NCI-H1092 (cell line): ENCODE measurements around the gene ENOX1.

Experiments used
- DNase-seq: peaks from one replicate; lab custom pipeline; 2025; lab: John Stamatoyannopoulos, UW

ENOX1 gene

DNA sequence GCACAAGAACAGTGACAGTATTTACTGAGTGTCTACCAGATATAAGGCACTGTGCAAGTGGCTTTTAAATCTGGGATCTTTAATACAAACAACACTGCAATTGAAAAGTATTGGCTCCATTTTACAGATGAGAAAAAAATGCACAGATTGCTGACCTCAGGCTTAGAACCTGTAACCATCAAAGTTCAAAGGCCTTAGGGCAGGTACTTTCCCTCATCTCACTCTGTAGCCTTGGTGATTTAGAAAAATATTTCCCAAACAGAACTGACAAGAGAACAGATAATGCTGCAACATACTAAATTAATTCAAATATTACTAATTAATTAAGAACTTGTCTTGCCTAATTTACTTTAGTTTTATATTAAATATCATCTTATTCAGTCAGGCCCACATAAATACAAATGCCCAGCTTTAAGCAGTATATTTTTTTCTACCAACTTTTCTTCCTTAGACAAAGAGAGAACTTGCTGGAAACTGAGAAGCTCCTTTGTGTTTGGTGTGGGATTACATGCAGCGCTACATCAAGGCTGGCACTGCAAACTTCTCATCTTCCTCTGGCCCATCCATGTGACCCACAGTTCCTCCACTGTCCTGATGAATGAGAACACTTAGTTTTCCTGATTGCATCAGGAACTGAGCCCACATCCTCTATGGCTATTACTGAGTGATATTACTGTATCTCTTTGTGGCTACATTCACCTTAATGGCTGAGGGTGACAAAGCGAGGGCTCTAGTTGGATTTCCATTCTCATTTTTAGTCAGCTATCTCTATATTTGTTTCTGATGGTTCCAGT is 302.1 kb downstream of the ENOX1 start:
- no peak for DNase-seq

DNA sequence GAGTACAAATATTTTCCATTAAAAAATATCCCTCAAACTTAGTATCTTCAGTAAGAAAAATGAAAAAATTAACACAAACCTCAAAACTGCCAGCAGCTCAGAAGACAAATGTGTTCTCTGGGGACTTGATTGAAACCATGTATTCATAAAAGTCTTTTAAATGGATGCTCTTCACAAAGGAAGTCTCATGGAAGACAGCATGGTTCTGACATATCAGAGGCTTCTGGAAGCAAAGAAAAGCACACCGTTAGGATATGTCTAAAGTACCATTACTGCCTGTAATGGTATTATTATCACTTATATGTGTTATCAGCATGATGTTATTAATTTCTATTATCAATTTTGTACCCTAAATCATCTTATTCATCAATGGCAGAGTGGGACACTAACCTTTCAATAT is 302.8 kb downstream of the ENOX1 start:
- no peak for DNase-seq

DNA sequence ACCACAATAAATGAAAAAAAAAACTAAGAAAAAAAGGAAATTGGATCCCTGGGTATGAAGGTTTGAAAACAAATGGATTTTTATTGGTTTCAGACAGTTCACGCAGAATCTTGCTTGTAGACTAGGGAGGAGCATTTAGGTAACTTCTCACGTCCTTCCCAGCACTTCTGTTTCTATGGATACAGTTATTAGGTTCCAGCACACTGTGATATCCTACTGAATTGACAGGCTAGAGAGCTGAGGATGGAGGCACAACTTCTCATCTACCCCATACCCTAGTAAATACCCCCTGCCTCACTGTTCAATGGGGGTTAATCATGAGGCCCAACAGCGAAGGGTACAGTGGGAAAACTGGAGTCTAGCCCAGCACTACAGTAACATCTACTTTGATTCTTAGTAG is 304.1 kb downstream of the ENOX1 start:
- no peak for DNase-seq

DNA sequence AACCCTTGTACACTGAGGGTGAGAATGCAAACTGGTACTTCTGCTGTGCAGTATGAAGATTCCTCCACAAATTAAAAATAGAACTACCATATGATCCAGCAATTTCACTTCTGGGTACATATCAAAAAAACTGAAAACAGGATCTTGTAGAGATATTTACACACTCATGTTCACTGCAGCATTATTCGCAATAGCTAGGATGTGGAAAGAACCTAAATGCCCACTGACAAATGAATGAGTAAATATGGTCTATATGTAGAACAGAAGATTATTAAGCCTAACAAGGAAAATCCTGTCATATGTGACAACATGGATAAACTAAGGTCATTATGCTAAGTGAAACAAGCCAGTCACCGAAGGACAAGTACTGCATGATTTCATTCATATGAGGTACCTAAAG is 304.7 kb downstream of the ENOX1 start:
- DNase-seq = no peak

DNA sequence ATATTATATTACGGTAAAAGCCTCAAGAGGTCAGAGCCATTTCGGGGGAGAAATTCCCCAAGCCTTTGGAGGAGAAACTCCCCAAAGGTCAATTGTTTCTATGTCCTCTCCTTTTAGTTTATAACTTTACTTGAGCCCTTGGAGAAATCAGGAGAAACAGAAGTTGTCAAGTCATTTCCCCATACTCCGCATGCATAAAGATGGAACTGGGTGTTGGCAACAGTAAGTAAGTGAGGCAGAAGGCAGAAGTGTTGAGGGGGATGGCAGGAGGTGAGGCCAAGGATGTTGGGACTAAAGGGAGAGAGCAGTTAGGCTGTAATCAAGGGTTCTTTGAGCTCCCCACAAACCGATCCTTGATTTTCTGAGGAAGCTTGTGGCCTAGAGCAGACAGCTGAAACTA is 307.9 kb downstream of the ENOX1 start:
- no peak for DNase-seq

DNA sequence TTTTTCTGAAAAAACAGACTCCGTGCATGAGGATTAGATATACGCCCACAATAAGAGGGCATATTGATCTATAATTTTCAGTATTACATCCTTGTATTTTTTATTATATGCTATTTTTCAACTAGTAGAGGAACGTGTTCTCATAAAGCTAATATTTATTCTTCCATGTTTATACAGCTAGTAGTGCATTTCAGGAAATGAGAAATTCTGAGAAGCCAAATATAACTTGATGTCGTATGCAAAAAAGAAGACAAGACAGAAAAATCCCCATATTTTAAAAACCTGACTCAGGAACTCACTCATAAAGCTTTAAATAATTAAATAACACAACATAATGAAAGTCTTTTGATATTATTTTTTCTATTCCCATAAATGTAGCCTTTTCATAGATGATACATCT is 308.6 kb downstream of the ENOX1 start:
- no peak for DNase-seq

DNA sequence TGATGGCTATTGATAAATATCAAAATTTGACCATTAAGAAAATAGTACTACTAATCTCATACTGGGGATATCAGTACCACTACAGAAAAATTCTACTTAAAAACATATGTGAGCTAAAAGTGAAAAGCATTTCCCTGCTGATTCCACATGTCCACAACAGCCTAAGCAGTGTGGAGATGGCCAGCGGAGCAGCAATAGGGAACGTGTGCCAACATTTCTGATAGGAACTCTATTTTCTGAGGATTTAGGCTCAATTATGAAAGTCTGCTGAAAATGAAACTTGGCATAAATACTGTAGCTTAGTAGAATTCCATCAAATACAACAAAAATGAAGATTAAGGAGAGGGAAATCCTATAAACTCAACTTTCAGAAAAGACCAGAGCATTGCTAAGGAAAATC is 311.6 kb downstream of the ENOX1 start:
- DNase-seq = no peak

DNA sequence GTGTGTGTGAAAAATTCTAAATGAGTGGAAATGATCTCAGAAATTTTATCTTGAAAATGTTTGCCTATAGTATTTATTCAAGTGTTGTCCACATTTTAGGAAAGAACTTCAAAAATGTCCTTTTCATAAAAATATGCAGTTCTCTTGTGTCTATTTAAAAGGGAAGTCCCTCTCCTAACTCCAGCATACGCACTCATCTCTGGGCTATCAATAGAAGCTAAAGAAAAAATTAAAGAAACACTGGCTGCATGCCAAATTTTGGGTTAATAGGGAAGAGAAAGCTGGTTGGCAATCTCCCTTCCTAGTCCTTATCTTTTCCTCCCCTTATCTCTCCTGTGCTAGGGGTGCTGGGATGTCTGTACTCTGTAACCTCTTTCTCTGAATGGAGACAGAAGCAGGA is 313.3 kb downstream of the ENOX1 start:
- no peak for DNase-seq

DNA sequence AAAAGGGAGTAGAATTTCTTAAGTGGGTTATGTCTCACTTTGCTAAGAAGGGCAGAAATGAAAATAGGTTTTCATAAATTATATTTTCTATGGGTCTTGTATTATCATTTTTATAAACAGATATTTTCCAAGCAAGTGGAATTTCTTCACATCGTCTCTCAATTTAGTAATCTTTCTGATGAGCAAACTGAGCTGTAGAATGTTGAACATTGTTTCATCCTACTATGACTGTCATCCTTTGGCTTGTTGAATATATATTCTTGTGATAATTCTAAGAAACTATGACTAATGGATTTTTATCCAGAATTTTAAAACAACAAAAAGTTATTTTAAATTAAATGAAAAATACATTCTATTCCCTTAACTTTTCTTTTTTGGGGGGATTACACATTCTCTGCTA is 313.8 kb downstream of the ENOX1 start:
- DNase-seq = no peak

DNA sequence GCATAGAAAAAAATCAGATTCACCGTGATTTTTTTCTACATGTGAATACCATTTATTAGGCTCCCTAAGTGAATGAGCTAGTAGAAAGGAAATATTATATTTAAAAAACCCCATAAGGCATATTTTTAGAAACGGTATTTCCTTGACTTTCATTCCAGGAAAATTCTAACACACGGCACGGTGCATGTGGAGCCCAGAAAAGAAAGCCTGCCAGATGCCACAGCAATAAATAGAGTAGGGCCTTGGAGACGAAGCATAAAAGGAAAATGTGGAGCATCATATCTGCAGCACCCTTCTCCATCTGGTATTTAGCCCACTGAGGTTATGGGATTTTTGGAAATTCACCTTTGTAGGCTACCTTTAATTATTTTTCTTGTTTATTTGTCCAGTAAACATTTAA is 314.4 kb downstream of the ENOX1 start:
- DNase-seq = no peak

DNA sequence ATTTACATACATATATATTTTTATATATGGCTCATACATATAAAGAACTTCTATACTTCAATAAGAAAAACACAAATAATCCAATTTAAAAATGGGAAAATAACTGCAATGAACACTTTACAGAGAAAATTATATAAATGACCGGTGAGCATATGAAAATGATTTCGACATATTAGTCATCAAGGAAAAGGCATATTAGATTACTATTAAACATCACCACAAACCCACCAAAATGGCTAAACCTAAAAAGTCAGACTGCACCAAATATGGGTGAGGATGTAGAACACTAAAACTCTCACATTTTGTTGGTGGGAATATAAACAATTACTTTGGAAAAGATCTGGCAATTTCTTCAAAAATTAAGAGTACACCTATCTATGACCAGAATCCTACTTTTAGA is 316.2 kb downstream of the ENOX1 start:
- DNase-seq = no peak

DNA sequence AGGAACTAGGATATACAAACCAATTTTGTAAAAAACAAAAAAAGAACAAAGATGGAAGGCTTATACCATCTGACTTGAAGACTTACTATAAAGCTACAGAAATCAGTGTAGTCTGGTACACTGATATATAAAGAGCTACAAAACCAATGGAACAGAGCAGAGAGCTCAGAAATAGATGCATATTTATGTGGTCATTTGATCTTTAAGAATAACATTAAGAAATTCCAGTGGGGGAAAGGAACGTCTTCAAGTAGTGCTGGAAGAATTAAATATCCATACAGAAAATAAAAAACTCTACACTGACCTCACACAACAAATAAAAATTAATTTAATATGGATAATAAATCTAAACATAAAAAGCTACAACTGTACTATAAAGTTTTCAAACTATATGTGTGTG is 317.0 kb downstream of the ENOX1 start:
- no peak for DNase-seq

DNA sequence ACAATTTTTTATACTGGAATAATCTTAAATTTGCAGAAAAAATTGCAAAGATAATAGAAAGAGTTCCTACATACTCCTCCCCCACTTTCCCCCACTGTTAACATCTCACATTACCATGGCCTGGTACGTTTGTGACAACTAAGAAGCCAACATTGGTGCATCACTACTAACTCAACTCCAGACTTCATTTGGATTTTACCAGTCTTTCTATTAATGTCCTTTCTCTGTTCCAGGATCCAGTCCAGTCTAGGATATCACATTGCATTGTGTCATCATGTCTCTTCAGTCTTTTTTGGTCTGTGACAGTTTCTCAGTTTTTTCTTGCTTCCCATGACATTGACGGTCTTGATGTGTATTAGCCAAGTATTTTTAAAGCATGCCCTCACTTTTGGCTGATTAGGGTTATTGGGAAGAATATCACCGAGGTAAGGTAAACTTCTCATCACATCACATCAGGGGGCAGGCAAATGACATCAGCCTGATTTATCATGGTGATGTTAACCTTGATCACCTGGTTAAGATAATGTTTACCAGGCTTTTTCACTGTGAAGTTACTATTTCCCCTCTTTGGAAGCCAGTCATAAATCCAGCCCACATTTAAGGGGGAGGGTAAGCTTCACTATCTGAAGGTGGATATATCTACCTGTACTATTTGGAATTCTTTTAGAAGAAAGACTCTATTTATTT is 322.1 kb downstream of the ENOX1 start:
- no peak for DNase-seq

DNA sequence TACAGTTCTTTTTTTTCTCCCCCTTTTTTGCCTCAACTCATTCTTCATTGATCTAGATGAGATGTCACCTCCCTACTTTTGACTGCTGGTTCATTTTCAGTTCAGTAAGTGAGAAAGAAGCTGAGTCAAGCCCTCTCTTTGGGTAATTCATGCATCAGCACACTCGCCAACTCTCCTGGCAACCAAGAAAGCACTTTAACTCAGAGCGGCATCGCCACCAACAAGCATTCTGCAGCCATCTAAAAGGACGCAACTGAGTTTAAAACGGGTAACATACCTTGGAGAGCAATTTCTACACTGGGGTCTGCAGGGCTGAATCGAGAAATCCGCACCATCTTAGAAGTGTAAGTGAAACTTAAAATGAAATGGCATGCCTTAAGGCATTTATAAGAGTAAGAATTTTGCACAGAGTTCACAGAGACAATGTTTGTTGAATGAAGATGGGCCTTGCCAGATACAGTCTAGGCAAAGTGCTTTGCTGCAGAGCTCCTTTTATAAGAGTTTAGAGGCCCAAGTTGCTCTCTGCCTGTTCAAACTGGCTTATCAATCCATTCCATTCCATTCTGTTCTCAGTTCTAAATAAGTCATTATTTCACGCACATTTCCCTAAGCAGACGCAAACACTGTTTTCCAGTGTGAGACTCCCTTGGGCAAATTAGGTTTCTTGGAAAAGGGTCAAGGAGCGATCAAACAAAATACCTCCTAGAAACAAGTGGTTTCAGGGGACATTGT is 338.0 kb downstream of the ENOX1 start:
- DNase-seq = no peak

DNA sequence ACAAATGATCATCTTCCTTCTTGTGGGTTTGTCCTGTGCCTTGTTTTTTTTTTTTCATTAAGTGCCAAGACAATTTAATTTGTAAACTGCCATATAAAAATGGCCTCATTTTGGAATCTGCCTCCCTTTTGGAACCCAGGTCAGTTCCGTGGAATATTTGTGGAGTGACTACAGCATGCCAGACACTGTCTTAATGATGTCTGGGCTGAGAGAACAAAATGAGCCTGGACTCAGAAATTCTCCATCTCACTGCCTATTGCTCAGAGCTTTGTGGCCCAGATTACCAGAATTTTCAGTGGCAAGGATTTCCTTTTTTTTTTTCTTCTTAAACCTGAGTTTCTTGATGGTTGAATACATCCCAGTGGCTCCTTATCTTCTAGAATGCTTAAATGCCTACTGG is 340.6 kb downstream of the ENOX1 start:
- DNase-seq = no peak

DNA sequence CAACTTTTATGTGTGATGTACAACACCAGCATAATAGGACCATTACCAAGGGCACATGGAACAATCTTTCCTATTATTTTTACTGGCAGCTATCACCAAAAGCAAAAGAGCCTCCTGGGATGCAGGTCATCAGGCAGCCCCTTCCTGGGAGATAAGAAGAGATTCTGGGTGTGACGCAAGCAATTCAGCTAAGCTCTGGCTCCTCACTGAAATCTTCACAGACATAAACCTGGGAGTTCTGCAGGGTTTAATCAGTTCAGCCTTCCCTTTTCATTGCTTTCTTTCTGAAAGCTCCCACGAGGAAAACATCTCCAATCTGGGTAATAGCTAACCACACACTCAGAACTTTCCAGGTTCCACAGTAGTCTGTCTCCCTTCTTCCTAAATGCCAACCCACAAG is 341.1 kb downstream of the ENOX1 start:
- DNase-seq = no peak

DNA sequence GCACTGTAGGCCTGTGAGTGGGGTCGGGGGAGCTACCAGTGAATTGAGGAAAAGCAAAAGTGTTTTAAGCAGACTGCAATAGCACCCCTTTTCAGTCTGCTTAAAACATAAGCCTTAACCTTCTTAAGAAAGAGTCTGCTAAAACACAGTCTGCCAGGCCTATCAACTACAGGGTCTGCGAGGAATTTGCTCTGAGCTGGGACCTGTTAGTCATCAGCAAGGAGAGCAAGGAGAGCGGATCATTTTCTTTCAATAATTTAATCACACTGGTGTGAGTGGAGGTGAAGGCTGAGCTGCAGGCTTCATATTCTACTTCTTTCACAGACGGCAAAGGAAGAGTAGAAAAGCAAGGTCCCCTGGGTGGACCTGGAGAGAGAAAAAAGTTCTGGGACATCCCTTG is 342.7 kb downstream of the ENOX1 start:
- DNase-seq = no peak

DNA sequence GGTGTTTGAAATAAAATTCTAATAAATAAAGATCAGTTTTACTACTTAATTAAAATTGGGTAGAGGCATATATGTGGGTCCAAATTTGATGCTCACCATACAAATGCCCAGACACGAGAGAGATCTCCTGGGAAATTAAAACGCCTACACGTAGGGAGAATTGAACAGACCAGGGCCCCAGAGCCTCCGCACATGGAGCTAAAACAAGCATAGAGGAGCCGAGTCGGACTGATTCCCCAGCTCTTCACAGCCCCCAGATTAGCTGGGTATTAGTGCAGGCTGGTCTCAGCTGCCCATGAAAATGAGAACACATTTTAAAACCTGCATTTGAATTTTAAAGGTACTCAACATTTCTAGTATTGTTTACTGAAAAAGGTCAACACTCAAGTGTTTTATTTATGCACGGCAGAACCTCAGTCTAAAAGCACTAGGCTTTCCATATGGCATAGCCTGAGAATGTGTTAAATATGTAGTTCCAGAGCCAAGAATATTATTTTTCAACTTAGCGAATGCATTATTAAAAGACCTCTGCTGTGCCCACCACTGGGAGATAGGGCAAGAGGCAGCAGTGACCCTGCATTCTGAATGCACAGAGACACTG is 344.8 kb downstream of the ENOX1 start:
- no peak for DNase-seq

DNA sequence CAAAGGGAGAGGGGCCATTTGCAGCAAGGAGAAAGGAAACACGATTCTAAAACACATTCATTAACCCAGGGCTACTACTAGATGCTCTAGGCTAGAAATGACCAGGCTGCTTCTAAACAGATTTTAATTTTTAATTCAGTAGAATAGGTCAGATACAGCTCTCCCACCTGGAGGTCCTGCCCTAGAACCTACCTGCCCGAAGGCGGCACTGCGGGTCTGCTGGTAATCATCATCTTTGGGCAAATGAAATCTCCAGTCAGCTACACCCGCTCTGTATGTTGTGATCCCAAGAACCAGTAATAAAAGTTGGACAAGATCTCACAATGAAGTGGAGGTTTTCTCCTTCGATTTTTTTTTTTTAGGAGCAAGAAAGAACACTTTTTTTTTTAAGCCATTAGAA is 345.3 kb downstream of the ENOX1 start:
- DNase-seq = no peak

DNA sequence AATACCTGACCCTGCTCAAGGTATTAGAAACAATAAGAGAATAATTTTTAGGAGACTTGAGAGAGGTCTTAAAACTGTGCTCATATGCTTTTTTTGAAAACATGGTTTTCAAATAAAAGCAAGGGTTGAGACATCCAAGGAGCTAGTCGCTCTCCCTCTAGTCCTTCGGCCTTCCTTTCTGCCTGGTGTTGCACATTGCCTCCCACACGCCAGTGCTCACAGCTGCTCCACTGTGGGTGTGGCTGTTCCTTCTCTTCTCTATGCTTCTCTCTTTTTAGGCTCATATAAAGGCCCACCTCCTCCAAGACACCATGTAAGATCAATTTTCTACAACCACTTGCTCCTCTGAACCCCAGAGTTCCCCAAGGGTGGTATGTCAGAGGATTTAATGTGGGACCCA is 352.6 kb downstream of the ENOX1 start:
- no peak for DNase-seq

DNA sequence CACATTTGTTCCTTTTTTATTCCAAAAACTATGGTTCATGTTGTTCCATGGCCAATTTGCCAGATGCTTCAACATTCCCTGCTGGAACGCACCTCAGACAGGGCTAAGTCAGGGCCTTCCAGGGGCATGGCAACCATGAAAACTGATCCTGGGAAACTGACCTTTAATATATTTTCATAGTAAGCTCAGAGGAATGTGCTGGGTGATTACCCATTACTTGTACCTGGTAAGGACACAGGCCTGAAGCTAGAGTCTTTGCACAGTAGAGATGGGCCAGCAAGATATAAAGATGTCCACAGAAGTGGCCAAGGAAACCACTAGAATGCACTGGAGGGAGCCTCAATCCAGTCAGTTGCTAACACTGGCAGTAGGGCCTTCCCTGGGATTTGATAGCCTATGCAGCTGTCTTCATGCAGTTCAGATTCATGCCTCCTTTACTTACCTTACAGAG is 353.1 kb downstream of the ENOX1 start:
- DNase-seq = no peak

DNA sequence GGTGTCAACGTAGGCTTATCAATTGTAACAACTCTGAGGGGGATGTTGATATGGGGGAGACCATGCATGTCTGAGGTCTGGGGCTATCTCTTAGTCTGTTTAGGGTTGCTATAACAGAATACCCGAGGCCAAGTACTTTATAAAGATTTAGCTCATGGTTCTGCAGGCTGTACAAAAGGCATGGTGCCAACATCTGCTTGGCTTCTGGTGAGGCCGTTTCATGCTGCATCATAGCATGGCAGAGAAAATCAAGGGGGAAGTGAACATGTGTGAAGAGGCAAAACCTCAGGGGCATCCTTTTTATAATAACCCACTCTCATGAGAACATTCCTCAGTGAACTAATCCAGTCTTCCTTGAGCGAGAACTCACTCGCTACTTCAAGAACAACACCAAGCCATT is 353.8 kb downstream of the ENOX1 start:
- no peak for DNase-seq

DNA sequence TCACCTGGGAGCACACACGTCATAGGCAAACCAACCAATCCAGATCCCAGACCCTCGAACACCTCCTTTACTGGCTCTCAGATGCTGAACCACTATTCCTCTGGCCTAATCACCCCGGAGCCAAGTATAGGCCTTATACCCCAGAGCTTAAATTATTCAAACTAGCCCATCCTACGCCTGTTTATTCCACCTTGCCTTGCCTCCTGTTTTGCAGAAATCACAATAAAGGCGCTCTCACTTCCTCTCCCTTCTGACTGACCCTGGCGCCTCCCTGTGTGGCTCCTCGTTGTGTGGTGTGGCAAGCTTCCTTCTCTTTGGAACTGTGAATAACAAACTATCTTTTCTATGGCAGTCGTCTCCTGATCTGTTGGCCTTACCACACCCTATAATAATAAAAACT is 354.9 kb downstream of the ENOX1 start:
- no peak for DNase-seq
